ENCODE measurements around the gene KNCN.

The KNCN gene

DNA sequence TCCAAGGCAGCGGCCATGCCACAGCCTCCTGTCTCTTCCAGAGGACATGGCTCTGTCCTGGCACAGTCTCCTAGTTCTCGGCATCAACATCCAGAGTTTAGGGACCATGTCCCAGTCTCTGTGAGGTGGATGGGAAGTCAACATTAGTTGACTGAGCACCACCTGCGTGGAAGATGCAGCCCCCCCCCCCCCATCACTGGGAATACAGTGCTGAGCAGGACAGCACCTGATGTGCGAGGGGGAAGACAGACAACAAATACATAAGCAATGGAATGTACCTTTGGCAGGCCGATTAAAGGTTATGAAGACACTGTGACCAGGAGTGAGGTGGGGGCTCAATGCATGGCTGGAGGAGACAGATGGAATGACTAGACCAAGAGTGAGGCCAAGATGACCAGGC is 26.6 kb downstream of the KNCN start:
- DNase-seq (ENCODE audit: low spot score): no peak

DNA sequence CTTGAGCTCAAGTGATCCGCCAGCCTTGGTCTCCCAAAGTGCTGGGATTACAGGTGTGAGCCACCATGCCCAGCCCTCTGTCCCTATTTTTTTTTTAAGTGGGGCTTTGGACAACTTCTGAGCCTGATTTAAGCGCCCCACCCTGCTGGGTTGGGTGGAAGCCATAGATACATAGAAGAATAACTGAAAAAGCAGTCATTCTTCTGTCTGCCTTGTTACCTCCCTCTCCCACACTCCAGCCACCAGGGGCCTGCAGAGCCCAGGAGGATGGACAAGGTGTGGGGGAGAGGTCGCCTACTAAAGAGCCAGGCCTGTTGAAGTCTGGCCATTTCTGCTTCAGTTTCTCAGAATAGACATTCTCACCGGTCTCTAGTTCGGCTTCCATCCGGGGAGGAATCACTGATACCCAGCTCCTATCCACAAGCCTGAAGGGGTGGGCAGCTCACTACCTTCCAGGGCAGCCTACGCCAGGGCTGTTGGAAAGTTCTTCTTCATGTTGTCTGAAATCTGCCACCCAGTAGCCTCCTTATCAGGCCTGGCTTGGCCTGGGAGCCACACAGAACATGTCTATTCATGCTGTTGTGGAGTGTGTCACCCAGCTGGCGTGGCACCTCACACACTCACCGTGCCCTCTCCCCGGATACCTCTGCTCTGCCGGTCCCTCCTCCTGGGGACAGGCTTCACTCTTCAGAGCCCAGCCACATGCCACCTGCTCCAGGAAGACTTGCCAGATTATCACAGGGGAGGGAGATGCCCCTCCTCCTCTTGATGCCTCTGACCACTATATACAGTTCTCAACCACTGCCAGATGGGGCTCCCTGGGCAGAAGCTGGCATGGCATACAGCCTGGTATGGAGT is 27.7 kb downstream of the KNCN start:
- DNase-seq (ENCODE audit: low spot score): peak; percentile 76

DNA sequence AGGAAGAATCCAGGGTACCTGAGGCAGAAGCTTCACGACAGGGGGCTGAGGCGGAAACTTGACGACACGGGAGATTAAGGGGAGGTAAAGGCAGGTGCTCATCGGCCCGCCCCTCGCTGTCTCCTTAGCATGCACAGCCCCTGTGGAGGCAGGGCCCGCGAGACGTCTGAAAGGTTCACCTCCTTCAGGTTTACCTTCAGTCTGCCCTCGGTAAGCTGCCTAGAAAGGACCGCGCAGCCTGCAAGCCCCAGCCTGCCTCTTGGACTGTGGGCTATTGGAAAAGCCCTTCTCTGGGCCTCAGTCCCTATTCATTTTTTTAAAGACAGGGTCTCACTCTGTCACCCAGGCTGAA is 28.5 kb downstream of the KNCN start:
- no peak for DNase-seq (ENCODE audit: low spot score)

DNA sequence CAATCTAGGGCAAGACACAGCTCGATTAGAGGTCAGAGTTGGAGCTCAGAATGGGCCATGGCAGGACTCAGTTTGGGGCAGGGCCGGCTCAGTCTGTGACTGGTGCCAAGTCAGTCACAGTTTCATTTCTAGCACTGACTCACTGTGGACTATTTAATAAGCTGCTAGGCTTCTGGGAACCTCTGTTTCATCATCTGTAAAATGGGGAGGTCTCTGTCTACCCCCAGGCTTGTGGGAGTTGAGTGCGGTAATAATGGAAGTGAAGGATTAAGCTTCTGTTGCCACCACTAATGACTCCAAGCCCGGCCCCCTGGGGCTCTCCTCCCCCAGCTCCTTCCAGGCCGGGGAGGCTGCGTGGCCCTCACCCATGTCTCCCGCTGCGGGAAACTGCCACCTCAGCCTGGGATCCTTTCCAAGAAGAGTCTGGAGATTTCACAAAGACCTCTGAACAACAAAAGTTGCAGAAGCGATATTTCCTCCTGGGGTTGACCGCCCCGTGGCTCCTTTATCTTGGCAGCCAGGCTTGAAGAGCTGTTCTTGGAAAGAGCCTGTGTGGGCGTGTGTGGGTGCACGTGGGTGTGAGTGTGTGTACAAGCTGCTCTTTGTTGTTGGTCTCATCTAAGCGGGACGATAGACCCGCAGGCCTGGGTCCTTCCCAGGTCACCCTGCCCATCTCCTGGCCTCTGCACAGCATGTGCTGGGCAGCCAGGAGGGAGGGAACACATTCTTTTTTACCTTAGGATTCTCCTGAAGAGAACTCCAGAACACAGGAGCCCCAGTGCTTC is 29.1 kb downstream of the KNCN start:
- DNase-seq (ENCODE audit: low spot score): peak; percentile 62

DNA sequence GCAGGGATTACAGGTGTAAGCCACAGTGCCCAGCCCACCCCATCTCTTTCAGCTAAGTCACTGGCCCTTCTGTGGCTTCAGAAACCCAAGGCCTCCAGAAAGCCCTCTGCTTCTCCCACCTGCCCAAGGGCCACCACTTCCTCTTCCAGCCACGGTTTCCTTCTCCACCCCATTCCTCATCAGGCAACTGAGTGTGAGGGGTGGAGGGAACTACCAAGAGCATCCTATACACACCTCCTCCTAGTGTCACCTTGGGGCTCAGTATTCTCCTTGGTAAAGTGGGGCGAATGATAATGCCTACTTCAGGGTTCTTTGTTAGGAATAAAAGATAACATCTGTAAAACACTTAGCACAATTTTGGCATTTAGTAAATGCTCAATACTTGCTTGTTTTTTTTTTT is 30.0 kb downstream of the KNCN start:
- no peak for DNase-seq (ENCODE audit: low spot score)

DNA sequence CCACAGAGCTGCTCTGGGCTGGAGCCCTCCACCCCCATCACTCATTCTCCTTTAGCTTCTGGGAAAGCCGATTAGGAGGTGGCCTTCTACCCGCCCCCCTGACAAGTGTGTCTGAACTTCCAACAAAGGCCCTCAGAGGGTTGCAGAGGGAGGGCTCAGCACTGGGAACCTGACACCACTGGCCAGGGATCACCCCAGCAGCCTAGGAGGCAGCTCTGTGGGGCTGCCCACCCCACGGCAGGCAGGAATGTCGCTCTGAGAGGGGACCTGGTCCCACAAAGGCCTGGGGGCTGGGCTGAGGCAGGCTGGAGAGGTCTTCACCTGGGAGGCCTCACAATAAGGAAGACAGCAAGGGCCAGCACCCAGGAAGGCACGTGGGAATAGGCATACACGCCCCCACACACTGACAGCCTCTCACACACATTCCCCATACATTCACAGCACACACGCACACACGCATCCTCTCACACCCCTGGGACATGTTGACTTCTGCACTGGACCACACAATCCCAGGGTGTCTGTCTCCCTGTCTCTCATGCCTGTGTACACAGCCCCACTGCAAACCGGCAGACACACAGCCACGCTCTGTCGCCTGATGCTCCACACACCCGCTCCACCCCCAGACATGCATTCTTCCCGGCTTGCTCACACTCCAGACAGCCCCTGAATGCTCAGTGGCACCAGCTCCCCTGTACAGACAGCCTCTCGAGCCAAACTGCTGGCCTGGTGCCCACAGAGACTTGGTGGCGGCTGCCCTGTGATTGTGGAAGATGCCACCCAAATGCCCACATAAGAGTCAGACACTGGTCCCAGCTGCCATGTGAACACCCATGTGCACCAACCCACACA is 31.2 kb downstream of the KNCN start:
- no peak for DNase-seq (ENCODE audit: low spot score)

DNA sequence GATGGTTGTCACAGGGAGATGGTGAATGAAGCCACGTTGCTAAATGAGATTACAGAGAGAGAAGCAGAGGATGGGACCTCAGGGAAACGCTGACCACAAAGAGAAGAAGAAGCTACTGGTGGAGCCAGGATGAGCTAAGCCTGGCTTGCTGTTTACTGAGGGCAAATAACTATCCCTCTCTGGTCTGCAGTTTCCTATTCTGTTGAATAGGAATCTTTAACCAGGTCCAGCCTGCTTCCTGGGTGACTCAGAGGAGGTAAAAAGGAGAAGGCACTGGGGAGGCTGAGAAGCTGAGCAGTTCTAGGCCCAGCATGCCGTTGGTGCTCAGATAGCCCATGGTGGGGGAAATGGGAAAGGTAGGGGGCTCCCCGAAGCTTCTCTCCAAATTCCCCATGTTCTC is 32.2 kb downstream of the KNCN start:
- no peak for DNase-seq (ENCODE audit: low spot score)

DNA sequence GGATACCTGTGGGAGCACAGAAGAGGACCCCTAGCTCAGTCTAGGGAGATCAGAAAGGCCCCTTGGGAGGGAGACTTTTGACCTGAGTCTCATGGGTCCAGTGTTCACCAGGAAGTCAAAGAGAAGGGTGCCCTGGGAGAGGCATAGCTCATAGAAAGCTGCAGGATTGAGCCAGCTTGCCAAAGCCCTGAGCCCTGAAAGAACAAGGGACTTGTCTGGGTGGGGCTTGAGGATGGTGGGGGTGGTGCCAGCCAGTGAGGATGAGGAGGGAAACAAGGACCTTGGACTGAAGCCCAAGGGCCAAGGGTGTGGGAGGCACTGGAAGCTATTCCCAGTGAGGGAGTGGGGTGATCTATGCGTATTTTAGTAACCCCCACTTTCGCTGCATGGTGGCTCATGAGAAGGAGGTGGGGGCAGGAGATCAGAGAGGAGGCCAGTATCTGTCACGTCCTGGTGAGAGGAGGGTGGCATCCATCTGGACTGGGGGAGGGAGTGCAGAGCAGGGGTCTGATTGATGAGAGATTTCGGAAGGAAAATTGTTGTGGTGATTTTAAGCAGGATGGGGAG is 33.4 kb downstream of the KNCN start:
- DNase-seq (ENCODE audit: low spot score): no peak

DNA sequence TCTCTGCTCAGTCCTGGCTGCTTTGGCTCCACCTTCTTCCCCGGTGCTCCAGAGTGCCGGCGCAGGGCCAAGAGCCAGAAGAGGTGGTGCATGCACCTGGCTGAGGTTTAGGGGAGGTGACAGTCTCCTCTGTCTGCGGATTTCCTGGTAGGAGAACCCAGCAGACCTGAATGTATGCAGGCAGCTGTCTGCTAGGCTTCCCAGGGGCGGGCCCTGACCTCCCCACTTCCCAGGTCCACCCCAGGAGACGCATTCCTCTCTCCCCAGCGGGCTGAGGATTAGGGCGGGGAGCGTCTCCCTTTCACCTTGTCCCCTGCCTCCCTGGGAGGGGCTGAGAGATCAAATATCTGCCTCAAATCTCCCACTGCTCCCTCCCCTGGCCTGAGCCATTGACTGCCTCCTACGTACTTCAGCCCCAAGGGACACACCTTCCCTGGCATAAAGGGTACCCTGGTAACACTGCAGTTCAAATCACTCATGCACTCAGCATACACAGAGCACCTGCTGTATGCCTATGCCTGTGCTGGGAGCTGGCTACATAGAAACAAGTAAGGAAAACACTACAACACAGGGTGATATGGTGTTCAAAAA is 34.3 kb downstream of the KNCN start:
- no peak for DNase-seq (ENCODE audit: low spot score)

DNA sequence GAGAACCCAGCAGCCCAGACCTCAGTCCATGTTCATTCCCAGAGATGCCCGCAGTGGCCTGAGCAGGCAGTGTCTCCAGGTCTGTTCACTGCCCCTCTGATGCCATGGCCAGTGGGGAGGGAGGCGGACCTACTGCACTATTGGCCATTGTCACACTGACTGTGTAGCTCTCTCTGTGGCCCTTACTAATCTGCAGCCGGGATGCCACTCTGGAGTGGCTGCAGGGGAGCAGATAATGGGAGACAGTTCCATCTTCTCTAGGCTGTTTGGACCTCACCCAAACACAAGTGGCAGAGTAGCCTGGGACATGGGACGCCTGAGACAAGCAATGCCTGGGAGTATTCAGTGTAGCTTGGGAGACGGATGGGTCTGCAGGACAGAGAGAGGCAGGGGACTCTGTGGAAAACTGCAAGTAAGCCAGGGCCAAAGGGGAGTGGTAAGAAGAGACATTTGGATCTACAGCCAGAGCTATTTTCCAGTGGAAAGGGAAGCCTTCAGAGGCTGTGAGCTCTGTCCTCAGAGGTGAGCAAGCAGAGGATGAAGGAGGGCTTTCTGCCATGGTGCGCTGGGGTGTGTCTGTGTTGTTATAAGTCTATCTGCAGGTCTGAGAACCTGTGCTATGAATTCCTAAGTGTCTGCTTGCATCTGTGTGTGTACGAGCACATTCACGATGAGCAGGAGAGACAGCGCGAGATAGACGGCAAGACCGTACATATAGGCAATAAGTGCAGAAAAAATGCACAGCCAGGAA is 35.1 kb downstream of the KNCN start:
- DNase-seq (ENCODE audit: low spot score): no peak

DNA sequence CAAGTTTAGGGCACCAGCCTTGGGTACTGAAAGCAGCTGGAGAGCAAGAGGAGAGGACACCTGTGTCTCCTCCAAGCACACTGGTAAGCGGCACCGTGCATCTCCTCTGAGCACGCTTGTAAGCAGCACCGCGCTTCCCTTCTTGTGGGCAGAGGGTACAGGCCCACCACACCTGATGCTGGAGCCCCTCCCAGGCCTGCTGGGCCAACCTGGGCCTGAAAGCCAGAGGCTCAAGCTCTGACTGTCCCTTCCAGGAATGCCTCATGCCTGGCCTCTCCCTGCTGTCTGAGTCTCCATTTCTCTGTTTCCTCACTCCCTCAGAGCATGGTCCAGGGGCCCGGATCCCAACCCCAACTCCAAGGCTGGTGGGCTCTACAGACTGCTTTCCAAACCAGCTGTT is 35.9 kb downstream of the KNCN start:
- no peak for DNase-seq (ENCODE audit: low spot score)

DNA sequence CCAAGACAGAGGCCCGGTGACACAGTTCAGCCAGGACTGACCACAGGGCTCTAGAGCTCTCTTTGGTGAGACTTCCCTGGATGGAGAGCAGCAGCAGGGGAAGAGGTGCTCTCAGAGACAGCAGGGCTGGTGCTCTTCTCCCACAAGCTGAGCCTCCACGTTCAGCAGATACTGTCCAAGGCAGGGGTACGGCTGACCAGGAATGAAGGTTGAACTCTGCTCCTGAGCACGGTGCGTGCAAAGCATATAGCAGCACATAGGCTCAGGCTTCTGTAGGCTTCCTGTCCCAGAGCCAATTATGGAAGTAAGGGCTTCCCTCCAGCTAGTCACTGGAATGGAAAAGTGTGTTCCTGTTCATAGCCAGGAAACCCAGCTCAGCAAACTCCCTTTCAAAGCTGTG is 37.9 kb downstream of the KNCN start:
- DNase-seq (ENCODE audit: low spot score): no peak

DNA sequence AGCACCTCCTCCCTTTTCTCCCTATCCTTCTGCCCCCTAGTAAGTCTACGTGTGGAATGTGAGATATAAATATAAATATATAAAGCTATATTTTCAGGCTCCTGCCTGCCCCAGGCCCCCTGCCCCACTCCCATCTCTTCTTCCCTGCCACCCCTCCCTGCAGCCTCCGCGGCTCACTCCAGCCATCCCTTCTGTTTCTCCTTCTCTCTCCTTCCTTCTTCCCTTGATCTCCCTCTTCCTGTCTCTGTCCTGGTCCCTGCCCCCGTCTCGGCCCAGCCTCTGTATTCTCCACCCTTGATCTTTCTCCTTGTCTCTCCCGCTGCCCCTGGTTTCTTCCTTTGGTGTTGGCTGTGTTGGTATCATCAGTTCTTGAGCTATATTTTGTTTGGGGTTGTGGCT is 38.7 kb downstream of the KNCN start:
- no peak for DNase-seq (ENCODE audit: low spot score)

DNA sequence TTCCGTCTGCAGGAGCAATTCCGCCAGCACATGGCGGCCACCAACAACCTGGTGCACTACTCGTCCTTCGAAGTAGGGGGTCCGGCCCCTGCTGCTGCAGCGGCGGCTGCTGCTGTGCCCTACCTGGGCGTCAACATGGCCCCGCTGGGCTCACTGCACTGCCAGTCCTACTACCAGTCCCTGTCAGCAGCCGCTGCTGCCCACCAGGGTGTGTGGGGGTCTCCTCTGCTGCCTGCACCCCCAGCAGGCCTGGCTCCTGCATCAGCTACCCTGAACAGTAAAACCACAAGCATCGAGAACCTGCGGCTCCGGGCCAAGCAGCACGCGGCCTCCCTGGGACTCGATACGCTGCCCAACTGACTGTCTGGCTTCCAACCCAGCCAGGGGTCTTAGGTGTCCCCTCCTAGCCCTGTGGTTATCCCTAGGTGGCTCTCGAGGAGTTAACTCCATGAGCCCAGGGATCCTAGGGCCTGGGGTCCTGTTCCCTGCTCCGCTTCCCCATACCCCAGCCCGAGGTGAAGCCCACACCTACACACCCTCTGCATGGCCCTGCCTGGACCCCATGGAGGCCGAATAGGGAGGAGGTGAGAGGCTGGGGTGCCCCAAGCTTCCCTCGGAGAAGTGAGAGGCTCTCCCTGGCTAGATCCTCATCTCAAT is 39.2 kb downstream of the KNCN start:
- no peak for DNase-seq (ENCODE audit: low spot score)

DNA sequence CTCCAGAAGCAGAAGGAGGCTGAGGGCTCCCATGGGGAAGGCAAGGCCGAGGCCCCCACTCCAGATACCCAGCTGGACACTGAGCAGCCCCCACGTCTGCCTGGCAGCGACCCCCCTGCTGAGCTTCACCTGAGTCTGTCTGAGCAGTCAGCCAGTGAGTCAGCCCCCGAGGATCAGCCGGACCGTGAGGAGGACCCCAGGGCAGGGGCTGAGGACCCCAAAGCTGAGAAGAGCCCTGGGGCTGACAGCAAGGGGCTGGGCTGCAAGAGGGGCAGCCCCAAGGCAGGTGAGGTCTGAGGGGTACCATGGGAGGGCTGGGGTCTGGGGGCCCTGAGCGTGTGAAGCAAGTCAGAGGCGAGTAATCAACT is 40.5 kb downstream of the KNCN start:
- DNase-seq (ENCODE audit: low spot score): no peak

DNA sequence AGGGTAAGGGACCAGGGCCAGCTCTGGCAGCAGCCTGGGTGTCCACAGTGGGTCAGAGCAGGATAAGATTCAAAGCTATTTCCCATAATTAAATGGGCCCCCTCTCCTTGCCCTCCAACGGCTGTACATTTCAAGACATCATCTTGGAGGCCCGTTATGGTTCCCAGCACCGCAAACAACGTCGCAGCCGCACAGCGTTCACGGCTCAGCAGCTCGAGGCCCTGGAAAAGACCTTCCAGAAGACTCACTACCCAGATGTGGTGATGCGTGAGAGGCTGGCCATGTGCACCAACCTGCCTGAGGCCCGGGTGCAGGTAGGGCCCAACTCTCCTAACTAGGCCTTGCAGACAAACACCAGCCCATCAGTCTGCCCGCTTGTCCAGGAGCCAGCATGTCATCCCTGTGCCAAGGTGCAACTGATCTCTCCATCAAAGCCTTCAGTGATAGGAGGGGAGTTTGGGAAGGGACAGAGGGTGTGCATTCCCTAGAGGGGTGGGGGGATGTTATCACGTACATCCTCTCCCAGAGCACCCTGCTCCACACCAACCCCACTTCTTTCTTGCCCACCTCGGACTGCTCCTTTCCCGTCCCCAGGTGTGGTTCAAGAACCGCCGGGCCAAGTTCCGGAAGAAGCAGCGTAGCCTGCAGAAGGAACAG is 41.0 kb downstream of the KNCN start:
- no peak for DNase-seq (ENCODE audit: low spot score)

DNA sequence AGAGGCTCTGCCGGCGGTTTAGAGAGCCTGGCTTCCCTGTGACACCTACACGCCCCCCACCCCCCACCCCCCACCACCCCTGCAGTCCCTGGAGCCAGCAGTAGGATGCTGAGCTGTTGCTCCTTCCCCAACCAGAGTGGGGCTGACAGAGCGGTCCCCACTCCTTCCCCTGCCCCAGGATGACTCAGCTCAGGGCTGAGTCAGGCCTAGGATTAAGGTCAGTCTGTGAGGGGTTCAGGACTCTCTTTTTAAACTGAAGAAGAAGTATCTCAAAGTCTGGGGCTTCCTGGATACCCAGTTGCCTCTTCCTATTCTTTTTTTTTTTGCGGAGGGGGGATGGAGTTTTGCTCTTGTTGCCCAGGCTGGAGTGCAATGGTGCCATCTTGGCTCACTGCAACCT is 42.7 kb downstream of the KNCN start:
- no peak for DNase-seq (ENCODE audit: low spot score)

DNA sequence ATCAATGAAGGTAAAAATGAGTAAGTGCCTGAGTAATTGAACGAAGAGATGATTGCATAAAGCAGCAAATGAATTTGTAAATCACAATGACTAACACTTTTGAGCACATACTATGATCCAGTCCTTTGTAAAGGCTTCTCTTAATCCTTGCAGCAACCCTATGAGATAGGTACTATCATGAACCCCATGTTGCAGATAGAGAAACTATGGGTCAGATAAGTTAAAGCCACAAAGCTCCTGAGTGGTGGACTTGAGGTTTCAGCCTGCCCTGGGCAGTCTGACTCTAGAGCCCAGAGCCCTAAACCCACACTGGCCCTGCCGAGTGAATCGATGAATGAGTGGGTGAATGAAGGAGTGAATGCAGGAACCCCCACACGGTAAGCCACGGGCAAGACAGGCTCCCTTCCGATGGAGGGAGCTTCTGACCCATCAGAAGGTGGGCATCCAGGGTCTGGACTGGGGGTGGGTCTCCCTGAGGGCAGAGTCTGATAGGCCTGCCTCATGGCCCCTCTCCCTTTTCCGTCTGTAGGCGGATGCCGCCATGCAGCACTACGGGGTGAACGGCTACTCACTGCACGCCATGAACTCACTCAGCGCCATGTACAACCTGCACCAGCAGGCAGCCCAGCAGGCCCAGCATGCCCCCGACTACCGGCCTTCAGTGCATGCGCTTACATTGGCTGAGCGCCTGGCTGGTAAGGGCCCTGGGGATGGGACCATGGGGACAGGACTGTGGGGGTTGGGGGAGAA is 44.8 kb downstream of the KNCN start:
- DNase-seq (ENCODE audit: low spot score): no peak

DNA sequence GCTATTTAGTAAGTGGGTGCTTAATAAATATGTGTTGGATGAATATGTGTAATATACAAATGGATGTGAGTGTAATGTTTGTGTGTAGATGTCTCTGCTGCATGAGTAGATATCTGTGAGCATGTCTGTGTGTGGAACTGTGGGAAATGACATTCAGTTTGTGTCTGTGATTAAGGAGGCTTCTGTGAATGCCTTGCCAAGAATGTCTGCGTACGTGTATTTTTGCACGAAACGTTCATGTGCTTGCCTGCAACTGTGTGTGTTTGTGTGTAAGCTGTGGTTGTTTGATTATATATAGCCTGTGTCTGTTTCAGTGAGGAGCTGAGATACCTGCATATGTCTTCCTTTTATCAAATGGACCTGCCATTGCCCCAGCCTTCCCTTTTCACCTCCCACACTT is 48.0 kb downstream of the KNCN start:
- no peak for DNase-seq (ENCODE audit: low spot score)

DNA sequence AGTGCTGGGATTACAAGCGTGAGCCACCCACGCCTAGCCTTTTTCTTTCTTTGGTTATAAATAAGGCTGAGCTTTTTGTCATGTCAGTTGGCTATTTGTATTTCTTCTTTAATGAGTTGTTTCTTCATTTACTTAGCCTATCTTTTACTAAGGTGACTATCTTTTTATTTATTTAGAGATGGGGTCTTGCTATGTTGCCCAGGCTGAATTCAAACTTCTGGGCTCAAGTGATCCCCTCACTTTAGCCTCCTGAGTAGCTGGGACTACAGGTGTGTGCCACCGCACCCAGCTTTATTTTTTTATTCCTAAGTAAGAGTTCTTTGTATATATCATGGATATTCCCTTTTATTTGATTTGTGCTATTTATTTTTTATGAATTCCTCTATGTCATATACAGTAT is 49.9 kb downstream of the KNCN start:
- DNase-seq (ENCODE audit: low spot score): no peak
